A673 (cell line): ENCODE results near the gene SDCCAG8. TPM values are rescaled to one million over a fixed set of nuclear protein-coding genes. Genes with fewer than 3 reads are reported as not detected.

ENCODE experiments used
- BruUV-seq: library from RNA; stranded (reverse); fragments of 400-500 nt; replicated peaks from 2 replicates; lab custom pipeline; 2021; lab: Mats Ljungman, UMichigan
- CTCF ChIA-PET: fragments of 300-600 bp; sonication (Branson Sonifier 250); formaldehyde crosslinking; loops from one replicate; lab custom pipeline; 2022; ENCODE audit warnings: antibody characterized with exemption; lab: Charles Lee
- POLR2A ChIA-PET: fragments of 300-600 bp; sonication (Branson Sonifier 250); formaldehyde crosslinking; loops from one replicate; lab custom pipeline; 2022; ENCODE audit warnings: antibody characterized with exemption; ENCODE audit not compliant: low non-redundant PET; lab: Charles Lee
- DNase-seq: peaks from one replicate; pipeline ENCODE4 v3.0.0-alpha.2; 2015; ENCODE audit warnings: low spot score
- H3K27ac ChIP-seq: fragments of 200-600 bp; sonication (generic); 2 replicates; pipeline ENCODE4 v1.5.1; 2016; ENCODE audit warnings: mixed run types, low read depth, mild to moderate bottlenecking, mixed read lengths, antibody characterized with exemption, low read length; ENCODE audit not compliant: poor library complexity, severe bottlenecking
- H3K27me3 ChIP-seq: fragments of 200-600 bp; sonication (generic); replicated peaks from 2 replicates; pipeline ENCODE4 v1.6.1; 2017; ENCODE audit warnings: mixed run types, low read depth, mild to moderate bottlenecking, mixed read lengths, antibody characterized with exemption, low read length; ENCODE audit not compliant: insufficient read depth, poor library complexity
- H3K36me3 ChIP-seq: fragments of 200-600 bp; sonication (generic); 2 replicates; pipeline ENCODE4 v1.6.1; 2016; ENCODE audit warnings: mixed run types, mild to moderate bottlenecking, mixed read lengths, antibody characterized with exemption, low read length; ENCODE audit not compliant: insufficient read depth, poor library complexity, severe bottlenecking
- H3K4me1 ChIP-seq: fragments of 200-600 bp; sonication (generic); 2 replicates; pipeline ENCODE4 v1.6.1; 2017; ENCODE audit warnings: mixed run types, mild to moderate bottlenecking, mixed read lengths, antibody characterized with exemption, low read length; ENCODE audit not compliant: insufficient read depth, poor library complexity, severe bottlenecking
- H3K4me3 ChIP-seq: fragments of 200-600 bp; sonication (generic); 2 replicates; pipeline ENCODE4 v1.5.1; 2016; ENCODE audit warnings: low read depth, mixed run types, mild to moderate bottlenecking, mixed read lengths, low read length; ENCODE audit not compliant: poor library complexity, severe bottlenecking
- H3K9me3 ChIP-seq: fragments of 200-600 bp; sonication (generic); 2 replicates; pipeline ENCODE4 v1.6.1; 2016; ENCODE audit warnings: mixed run types, low read depth, mild to moderate bottlenecking, mixed read lengths, antibody characterized with exemption, low read length; ENCODE audit not compliant: poor library complexity, severe bottlenecking
- CTCF ChIP-seq: fragments of 300-800, 200-600 bp; sonication (generic); conservative IDR thresholded peaks from 2 replicates; pipeline ENCODE4 v1.5.1; 2017; ENCODE audit warnings: low read depth, mild to moderate bottlenecking, antibody characterized with exemption, low read length, moderate library complexity, mixed read lengths
- EZH2 ChIP-seq: fragments of 200-600 bp; sonication (generic); IDR thresholded peaks from 2 replicates; pipeline ENCODE4 v1.6.1; 2017; ENCODE audit warnings: borderline replicate concordance, low read depth, mild to moderate bottlenecking, mixed read lengths, antibody characterized with exemption, low read length; ENCODE audit not compliant: poor library complexity, severe bottlenecking
- intact Hi-C: fragments of 100-400 bp; cut with micrococcal nuclease; formaldehyde crosslinking; loops from one replicate; pipeline ENCODE4 v1.10.0; 2022; ENCODE audit not compliant: unreplicated experiment
- total RNA-seq: library from RNA; stranded (reverse); gene quantifications from 2 replicates; pipeline ENCODE4 v1.2.3, GENCODE V29; 2021

The SDCCAG8 gene
- total RNA-seq, 1 experiment from 2014 or later, result 9.1 TPM

GRCh38 chr1:243249214-243249613 lies 6.6 kb upstream of the SDCCAG8 start:
- H3K27me3 ChIP-seq, result no peaks in the 10 kb centered on the region
- no peak for TF ChIP-seq CTCF
- no peak for TF ChIP-seq EZH2
- no peaks in the 10 kb centered on the region for H3K36me3 ChIP-seq
- intact Hi-C loops, result no loop called here
- BruUV-seq, result no TSS peak
- CTCF ChIA-PET, result no interaction called here
- H3K4me3 ChIP-seq, result no peak overlapping the region
- no peaks in the 10 kb centered on the region for H3K9me3 ChIP-seq
- H3K4me1 ChIP-seq, result peaks cover 7% of the 10 kb centered on the region
- no peak overlapping the region for H3K27ac ChIP-seq
- POLR2A ChIA-PET, result no interaction called here
- no peak for DNase-seq

- Histone ChIP-seq H3K9me3 (no peaks in the 10 kb centered on the region), H3K27ac (no peak overlapping the region), H3K4me1 (peaks cover 7% of the 10 kb centered on the region), H3K27me3 (no peaks in the 10 kb centered on the region), H3K4me3 (no peak overlapping the region), H3K36me3 (no peaks in the 10 kb centered on the region)
- ChIA-PET POLR2A (interaction anchor here (0.6 kb wide), 1 partner anchor 789 kb away, joined by 3 read pairs; no protein-coding TSS in a partner anchor), CTCF (no interaction called here)
- no peak for DNase-seq
- TF ChIP-seq EZH2, result no peak
- TF ChIP-seq CTCF, result no peak
- intact Hi-C loops, result no loop called here
- BruUV-seq, result no TSS peak
These were observed 5.7 kb upstream of the SDCCAG8 start for GRCh38 chr1:243250102-243250501.

GRCh38 chr1:243251539-243251938 lies 4.3 kb upstream of the SDCCAG8 start:
- peaks cover 7% of the 10 kb centered on the region for H3K4me1 ChIP-seq
- H3K36me3 ChIP-seq, result no peaks in the 10 kb centered on the region
- TF ChIP-seq CTCF (no peak), EZH2 (no peak)
- TSS peak; percentile 2 for BruUV-seq
- ChIA-PET POLR2A (no interaction called here), CTCF (no interaction called here)
- intact Hi-C loops, result no loop called here
- DNase-seq, result no peak
- H3K27ac ChIP-seq, result no peak overlapping the region
- no peaks in the 10 kb centered on the region for H3K9me3 ChIP-seq
- H3K27me3 ChIP-seq, result no peaks in the 10 kb centered on the region
- H3K4me3 ChIP-seq, result no peak overlapping the region
